HCT116 (cell line): ENCODE data around the gene GPI. TPM values are rescaled to one million over a fixed set of nuclear protein-coding genes. Genes with fewer than 3 reads are reported as not detected.

Experiments
- ATAC-seq: fragments of 200-7000 bp; cut with Tn5 transposase; 2 replicates; pipeline ENCODE4 v1.9.1; 2020; ENCODE audit warnings: mild to moderate bottlenecking, moderate library complexity
- BruUV-seq: library from RNA; stranded (reverse); fragments of 400-500 nt; replicated peaks from 2 replicates; lab custom pipeline; 2021; lab: Mats Ljungman, UMichigan
- CTCF ChIA-PET: fragments of 300-600 bp; sonication (Branson Sonifier 250); formaldehyde crosslinking; loops from one replicate; lab custom pipeline; 2021; ENCODE audit warnings: antibody characterized with exemption; lab: Charles Lee
- POLR2A ChIA-PET: fragments of 300-600, 350-600 bp; sonication (Branson Sonifier 250); formaldehyde crosslinking; loops from one replicate; lab custom pipeline; 2021; ENCODE audit warnings: antibody characterized with exemption; lab: Charles Lee
- RAD21 ChIA-PET, 2 experiments: fragments of 300-600 bp; sonication (Branson Sonifier 250); formaldehyde crosslinking; loops; one replicate each; lab custom pipeline; 2023; ENCODE audit warnings: low total read pairs in 2 of 2; ENCODE audit not compliant: uncharacterized antibody in 2 of 2, unreplicated experiment in 2 of 2, low non-redundant PET in 1 of 2; lab: Charles Lee
- DNase-seq: peaks from one replicate; pipeline ENCODE4 v3.0.0-alpha.2; 2010; ENCODE audit warnings: low read depth, low spot score
- H2AFZ ChIP-seq: fragments of 200-600 bp; shearing (Covaris generic), sonication (generic); 2 replicates; pipeline ENCODE4 v1.6.1; 2017; ENCODE audit warnings: low read depth, mixed run types, mixed read lengths, antibody characterized with exemption, low read length; ENCODE audit not compliant: poor library complexity, severe bottlenecking
- H3K27ac ChIP-seq: 2 replicates; pipeline ENCODE4 v1.5.1; 2012; ENCODE audit warnings: low read depth, low read length
- H3K27me3 ChIP-seq: fragments of 200-600 bp; sonication (generic); 2 replicates; pipeline ENCODE4 v1.6.1; 2016; ENCODE audit warnings: mixed run types, low read length, mixed read lengths; ENCODE audit not compliant: insufficient read depth
- H3K36me3 ChIP-seq, 2 experiments: fragments of 200-500 bp in 1 of 2; fragments of 200-600 bp in 1 of 2; sonication (Bioruptor generic) in 1 of 2; sonication (generic) in 1 of 2; 2 replicates each; pipeline versions ENCODE4 v1.5.1 to v1.6.1; 2014 to 2016; ENCODE audit warnings: low read length in 2 of 2, inconsistent platforms in 1 of 2, mixed read lengths in 1 of 2, mixed run types in 1 of 2; ENCODE audit not compliant: insufficient read depth in 2 of 2, control insufficient read depth in 1 of 2
- H3K4me1 ChIP-seq, 2 experiments: fragments of 200-600 bp in 1 of 2; sonication (generic) in 1 of 2; 2 replicates each; pipeline versions ENCODE4 v1.5.1 to v1.6.1; 2012 to 2017; ENCODE audit warnings: low read length in 2 of 2, inconsistent platforms in 1 of 2, mild to moderate bottlenecking in 1 of 2, mixed read lengths in 1 of 2, mixed run types in 1 of 2, moderate library complexity in 1 of 2; ENCODE audit not compliant: insufficient read depth in 2 of 2, control insufficient read depth in 1 of 2
- H3K4me2 ChIP-seq: fragments of 200-600 bp; sonication (generic); 2 replicates; pipeline ENCODE4 v1.6.1; 2017; ENCODE audit warnings: mixed run types, low read length, mixed read lengths
- H3K4me3 ChIP-seq, 2 experiments: fragments of 200-600 bp in 1 of 2; sonication (generic) in 1 of 2; replicated peaks in 1 of 2; 2 replicates each; pipeline ENCODE4 v1.5.1; 2011 to 2016; ENCODE audit warnings: low read length in 2 of 2, control low read depth in 1 of 2, low read depth in 1 of 2, mild to moderate bottlenecking in 1 of 2, mixed read lengths in 1 of 2, mixed run types in 1 of 2
- H3K79me2 ChIP-seq: fragments of 200-600 bp; sonication (generic); 2 replicates; pipeline ENCODE4 v1.6.1; 2017; ENCODE audit warnings: mild to moderate bottlenecking, mixed run types, low read length, moderate library complexity, mixed read lengths; ENCODE audit not compliant: insufficient read depth
- H3K9ac ChIP-seq: fragments of 200-600 bp; sonication (generic); 2 replicates; pipeline ENCODE4 v1.6.1; 2016; ENCODE audit warnings: low read length, mixed read lengths
- H3K9me2 ChIP-seq: fragments of 200-600 bp; sonication (generic), shearing (Covaris generic); 2 replicates; pipeline ENCODE4 v1.6.1; 2017; ENCODE audit warnings: mixed run types, mild to moderate bottlenecking, moderate library complexity; ENCODE audit not compliant: insufficient read depth
- H3K9me3 ChIP-seq, 2 experiments: fragments of 200-500 bp in 1 of 2; fragments of 200-600 bp in 1 of 2; sonication (Bioruptor generic) in 1 of 2; sonication (generic) in 1 of 2; 2 replicates each; pipeline ENCODE4 v1.6.1; 2014 to 2017; ENCODE audit warnings: low read length in 2 of 2, mixed read lengths in 2 of 2, inconsistent platforms in 1 of 2, low read depth in 1 of 2, mild to moderate bottlenecking in 1 of 2, mixed run types in 1 of 2, moderate library complexity in 1 of 2; ENCODE audit not compliant: control insufficient read depth in 1 of 2, insufficient read depth in 1 of 2
- H4K20me1 ChIP-seq: fragments of 200-600 bp; sonication (generic), shearing (Covaris generic); 2 replicates; pipeline ENCODE4 v1.6.1; 2017; ENCODE audit warnings: mixed run types, mild to moderate bottlenecking, moderate library complexity; ENCODE audit not compliant: insufficient read depth
- ATF3 ChIP-seq: IDR thresholded peaks from 2 replicates; pipeline ENCODE4 v1.6.1; 2012
- CEBPB ChIP-seq: IDR thresholded peaks from 2 replicates; pipeline ENCODE4 v1.6.1; 2012; ENCODE audit warnings: low read depth
- EZH2 ChIP-seq: fragments of 200-600 bp; sonication (generic); IDR thresholded peaks from 2 replicates; pipeline ENCODE4 v1.6.1; 2017; ENCODE audit warnings: antibody characterized with exemption, mixed run types
- EZH2phosphoT487 ChIP-seq: fragments of 200-600 bp; IDR thresholded peaks from 2 replicates; pipeline ENCODE4 v1.6.1; 2018; ENCODE audit warnings: antibody characterized with exemption, borderline replicate concordance
- REST ChIP-seq: IDR thresholded peaks from 2 replicates; pipeline ENCODE4 v1.6.1; 2012; ENCODE audit warnings: low read depth
- SIN3A ChIP-seq: IDR thresholded peaks from 2 replicates; pipeline ENCODE4 v1.6.1; 2012; ENCODE audit warnings: low read depth
- TCF7L2 ChIP-seq: IDR thresholded peaks from 2 replicates; pipeline ENCODE4 v1.7.0; 2011; ENCODE audit warnings: borderline replicate concordance, inconsistent platforms; ENCODE audit not compliant: insufficient read depth, insufficient read length; ENCODE audit errors: extremely low read depth
- ZBTB33 ChIP-seq: IDR thresholded peaks from 2 replicates; pipeline ENCODE4 v1.6.1; 2011; ENCODE audit warnings: mild to moderate bottlenecking, low read length, moderate library complexity; ENCODE audit not compliant: insufficient replicate concordance; ENCODE audit errors: extremely low read depth
- intact Hi-C: fragments of 100-400 bp; cut with micrococcal nuclease; formaldehyde crosslinking; loops from 2 replicates; pipeline ENCODE4 v1.10.0; 2022
- total RNA-seq: library from RNA; stranded (reverse); gene quantifications from one replicate; pipeline ENCODE4 v1.2.1, GENCODE V29; 2021; ENCODE audit not compliant: unreplicated experiment

The GPI gene
- total RNA-seq, 1 experiment from 2014 or later = 787 TPM

GRCh38 chr19:34408411-34408810 lies 43.4 kb downstream of the GPI start:
- no peaks in the 10 kb centered on the region for H3K9me3 ChIP-seq
- TF ChIP-seq TCF7L2 (no peak), ZBTB33 (no peak), EZH2 (no peak), ATF3 (no peak), EZH2phosphoT487 (no peak), REST (no peak), SIN3A (no peak), CEBPB (no peak)
- ATAC-seq = no peak
- H3K9ac ChIP-seq = no peak overlapping the region
- H3K4me3 ChIP-seq = no peak overlapping the region
- no peaks in the 10 kb centered on the region for H3K27me3 ChIP-seq
- H3K79me2 ChIP-seq = peaks cover 69% of the 10 kb centered on the region
- intact Hi-C loops = no loop called here
- no peak for DNase-seq
- no peak overlapping the region for H3K27ac ChIP-seq
- ChIA-PET POLR2A (no interaction called here), CTCF (no interaction called here), RAD21 (no interaction called here)
- H3K4me2 ChIP-seq = no peak overlapping the region
- peaks cover 5 to 14% of the 10 kb centered on the region in 2 experiments; a peak in 3 of 4 replicates for H3K4me1 ChIP-seq
- no peak overlapping the region for H2AFZ ChIP-seq
- no peaks in the 10 kb centered on the region for H3K9me2 ChIP-seq
- no peaks in the 10 kb centered on the region for H4K20me1 ChIP-seq
- peaks cover 20 to 28% of the 10 kb centered on the region in 2 experiments for H3K36me3 ChIP-seq
- no TSS peak for BruUV-seq
